Astrocyte (in vitro differentiated cells and primary cell): Measurements from ENCODE around the gene FDX2.

Experiments
- CTCF ChIP-seq: IDR thresholded peaks from 2 replicates; pipeline ENCODE4 v1.5.1; 2011; ENCODE audit warnings: low read depth, mild to moderate bottlenecking, inconsistent platforms, low read length, moderate library complexity; ENCODE audit not compliant: insufficient read depth
- EZH2 ChIP-seq: IDR thresholded peaks from 2 replicates; pipeline ENCODE4 v1.6.1; 2012; ENCODE audit warnings: mild to moderate bottlenecking, low read length, inconsistent platforms; ENCODE audit not compliant: insufficient read depth

- TF ChIP-seq CTCF, result no peak
- TF ChIP-seq EZH2, result no peak
Measured at GRCh38 chr19:10338940-10339339, 23.1 kb upstream of the FDX2 start.
